Effector CD4-positive, alpha-beta T cell (primary cell): ENCODE data around the gene RAB10.
"Not testable (repeated sequence)": the region's sequence is repeated elsewhere in the genome, so short reads cannot be mapped to it uniquely, and the experiment has no call there.

Experiments used
- DNase-seq: peaks from one replicate; pipeline ENCODE4 v3.0.0-alpha.2; 2020

The RAB10 gene

DNA sequence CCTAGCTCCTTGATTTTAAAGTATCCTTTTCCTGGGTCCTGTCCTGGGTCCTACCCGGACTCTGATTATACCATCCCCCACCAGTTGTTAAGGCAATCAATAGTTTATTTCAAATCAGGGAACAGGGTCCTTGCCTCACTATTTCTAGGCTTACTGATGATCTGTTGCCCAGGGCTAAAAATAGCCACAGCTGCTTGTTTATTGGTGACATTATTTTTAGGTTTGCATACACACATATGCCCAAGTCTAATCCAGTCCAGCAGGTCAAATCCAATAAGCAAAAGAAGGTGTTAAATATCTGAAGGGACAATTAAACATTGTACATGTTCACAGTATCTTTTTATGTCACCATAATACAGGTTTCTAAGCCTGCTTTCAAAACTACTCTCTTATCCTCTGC lies 66.0 kb downstream of the RAB10 start:
- DNase-seq = no peak

DNA sequence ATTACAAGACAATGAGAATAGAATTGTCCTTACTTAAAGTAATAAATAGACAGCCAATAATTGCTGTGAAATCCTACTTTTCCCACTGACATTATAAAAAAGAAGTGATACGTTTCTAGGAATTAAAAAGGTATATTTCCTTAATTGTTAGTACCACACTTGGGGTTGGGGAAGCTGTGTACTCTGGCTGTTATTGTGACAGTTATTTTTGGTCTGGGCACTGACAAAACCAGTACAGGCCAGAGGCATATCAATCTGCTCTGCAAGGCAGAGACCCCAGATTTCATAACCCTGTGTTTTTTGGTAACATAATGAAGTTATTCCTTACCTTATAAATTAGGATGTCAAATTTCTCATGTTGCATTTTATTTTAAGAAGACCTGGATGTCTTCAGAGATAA lies 66.5 kb downstream of the RAB10 start:
- DNase-seq = no peak

DNA sequence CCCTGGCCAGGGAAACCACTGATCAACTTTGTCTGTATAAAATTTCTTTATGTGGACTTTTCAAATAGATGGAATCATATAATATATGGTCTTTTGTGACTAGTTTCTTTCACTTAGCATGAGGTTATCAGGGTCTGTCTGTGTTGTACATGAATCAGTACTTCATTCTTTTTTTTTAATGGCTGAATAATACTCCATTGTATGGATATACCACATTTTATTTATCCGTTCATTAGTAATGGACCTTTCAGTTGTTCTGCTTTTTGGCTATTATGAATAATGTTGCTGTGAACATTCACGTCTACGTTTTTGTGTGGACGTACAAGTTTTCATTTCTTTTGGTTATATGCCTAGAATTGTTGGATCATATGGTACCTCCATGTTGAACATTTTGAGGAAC lies 69.9 kb downstream of the RAB10 start:
- no peak for DNase-seq

DNA sequence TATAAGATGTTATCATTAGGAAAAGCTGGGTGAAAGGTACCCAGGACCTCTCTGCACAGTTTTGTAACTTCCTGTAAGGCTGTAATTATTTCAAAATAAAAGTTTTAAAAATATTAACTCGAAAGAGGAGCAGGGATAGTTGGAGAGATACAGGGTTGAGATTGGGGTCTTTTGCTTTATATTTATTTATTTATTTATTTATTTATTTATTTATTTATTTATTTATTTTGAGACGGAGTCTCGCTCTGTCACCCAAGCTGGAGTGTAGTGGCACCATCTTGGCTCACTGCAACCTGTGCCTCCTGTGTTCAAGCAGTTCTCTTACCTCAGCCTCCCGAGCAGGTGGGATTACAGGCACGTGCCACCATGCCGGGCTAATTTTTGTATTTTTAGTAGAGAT lies 74.8 kb downstream of the RAB10 start:
- DNase-seq = not testable (repeated sequence)

DNA sequence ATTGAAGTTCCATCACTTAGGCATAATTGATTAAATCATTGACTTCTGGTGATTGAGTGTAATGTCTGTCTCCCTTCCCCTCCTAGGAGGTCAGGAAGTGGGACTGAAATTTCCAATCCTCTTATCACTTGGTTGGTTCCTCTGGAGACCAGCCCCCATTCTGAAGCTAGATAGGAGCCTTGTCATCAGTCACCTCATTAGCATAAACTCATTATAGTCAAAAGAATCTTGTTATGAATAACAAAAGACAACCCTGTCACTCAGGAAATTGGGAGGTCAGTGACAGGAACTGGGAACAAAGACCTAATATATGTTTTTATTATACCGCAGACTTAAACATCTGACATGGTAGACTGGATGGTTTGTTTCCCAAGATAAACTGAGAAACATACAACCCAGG lies 78.3 kb downstream of the RAB10 start:
- no peak for DNase-seq

DNA sequence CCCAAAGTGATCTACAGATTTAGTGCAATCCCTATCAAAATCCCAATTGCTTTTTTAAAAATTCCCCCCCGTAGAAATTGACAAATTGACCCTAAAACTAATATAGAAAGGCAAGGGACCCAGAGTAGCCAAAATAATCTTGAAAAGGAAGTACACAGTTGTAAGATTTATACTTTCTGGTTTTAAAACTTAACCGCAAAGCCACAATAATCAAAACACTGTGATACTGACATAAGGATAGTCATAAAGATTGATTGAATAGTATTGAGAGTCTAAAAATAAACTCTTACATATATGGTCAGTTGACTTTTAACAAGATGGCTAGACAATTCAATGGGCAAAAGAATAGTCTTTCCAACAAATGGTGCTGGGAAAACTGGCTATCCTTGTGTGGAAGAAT lies 80.3 kb downstream of the RAB10 start:
- DNase-seq = no peak

DNA sequence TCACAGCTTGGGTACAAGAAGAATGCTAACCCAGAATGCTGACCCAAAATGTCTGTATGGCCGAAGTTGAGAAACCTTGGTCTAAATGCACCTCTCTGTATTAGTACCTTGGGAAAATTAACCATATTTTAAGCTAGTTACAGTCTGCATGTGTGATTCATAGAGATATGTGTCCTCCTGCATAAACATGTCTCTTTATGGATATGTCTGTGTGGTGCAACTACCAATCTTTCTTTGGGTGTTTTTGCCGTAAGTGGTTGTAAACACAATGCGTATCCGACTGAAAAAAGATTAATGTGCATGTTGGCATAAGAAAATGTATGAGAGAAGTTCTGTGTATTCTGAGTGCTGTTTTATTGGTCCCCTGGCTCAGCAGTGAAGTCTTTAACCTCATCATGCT lies 84.8 kb downstream of the RAB10 start:
- no peak for DNase-seq

DNA sequence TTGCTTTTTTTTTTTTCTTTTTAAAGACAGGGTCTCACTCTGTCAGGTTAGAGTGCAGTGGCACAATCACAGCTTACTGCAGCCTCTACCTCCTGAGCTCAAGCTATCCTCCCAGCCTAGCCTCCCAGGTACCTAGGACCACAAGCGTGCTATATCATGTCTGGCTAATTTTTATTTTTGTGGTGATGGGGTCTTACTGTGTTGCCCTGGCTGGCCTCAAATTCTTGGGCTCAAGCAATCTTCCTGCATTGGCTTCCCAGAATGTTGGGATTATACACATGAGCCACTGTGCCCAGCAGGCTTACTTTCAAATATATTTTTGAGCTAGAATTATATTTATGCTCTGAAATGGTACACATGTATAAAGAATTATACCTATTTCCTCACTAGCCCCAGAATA lies 85.6 kb downstream of the RAB10 start:
- DNase-seq = no peak

DNA sequence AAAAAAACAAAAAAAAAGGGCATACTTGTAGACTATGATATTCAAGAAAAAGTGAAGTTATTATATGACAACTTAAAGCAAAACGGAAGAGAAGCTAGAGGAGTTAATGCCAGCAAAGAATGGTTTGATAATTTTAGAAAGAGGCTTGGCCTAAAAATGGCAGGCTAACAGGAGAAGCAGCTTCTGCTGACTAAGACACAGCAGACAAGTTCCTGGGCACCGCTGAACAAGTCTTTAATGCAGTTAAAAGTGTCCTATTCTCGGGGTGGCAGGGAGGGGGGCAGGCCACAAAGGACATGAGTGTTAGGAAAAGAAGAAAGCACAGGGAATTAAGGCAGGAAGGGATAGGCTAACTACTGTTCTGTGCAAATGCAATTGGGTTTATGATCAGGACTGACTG lies 88.7 kb downstream of the RAB10 start:
- no peak for DNase-seq

DNA sequence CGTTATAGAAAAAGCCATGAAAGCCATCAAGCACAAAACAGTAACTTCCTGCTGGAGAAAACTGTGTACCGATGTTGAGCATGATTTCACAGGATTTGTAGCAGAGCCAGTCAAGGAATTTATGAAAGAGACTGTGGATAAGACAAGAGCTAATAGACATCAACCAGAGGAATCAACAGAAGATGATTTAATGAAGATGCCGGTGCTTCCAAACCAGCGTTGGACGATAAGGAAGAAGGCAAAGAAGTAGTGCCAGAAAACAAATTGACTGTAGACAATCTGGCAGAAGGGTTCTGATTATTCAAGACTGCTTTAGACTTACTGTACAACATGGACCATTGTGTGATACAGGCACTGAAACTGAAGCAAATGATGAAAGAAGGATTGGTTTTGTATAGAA lies 89.5 kb downstream of the RAB10 start:
- no peak for DNase-seq

DNA sequence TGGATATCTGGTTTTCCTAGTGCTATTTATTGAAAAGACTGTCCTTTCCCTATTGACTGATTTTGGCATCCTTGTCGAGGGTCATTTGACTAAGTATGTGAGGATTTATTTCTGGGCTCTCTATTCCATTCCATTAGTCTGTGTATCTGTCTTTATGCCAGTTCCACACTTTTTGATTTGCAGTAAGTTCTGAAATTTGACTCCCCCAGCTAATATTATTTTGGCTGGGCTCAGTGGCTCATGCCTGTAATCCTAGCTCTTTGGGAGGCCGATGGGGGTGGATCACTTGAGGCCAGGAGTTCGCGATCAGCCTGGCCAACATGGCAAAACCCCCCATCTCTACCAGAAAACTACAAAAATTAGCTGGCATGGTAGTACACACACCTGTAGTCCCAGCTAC lies 92.2 kb downstream of the RAB10 start:
- DNase-seq = no peak

DNA sequence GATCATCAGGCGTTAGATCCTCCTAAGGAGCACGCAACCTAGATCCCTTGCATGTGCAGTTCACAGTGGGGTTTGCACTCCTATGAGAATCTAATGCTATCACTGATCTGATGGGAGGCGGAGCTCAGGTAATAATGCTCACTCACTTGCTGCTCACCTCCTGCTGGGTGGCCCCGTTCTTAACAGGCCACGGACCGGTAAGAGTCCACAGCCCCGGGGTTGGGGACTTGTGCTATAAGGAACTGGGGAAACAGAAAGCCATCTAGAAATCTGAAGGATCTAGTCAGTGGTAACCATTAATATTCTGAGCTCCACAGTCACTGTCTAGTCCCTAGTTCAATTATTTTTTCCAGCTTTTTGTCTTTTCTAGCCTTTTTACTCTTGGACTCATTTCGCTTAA lies 94.3 kb downstream of the RAB10 start:
- DNase-seq = no peak

DNA sequence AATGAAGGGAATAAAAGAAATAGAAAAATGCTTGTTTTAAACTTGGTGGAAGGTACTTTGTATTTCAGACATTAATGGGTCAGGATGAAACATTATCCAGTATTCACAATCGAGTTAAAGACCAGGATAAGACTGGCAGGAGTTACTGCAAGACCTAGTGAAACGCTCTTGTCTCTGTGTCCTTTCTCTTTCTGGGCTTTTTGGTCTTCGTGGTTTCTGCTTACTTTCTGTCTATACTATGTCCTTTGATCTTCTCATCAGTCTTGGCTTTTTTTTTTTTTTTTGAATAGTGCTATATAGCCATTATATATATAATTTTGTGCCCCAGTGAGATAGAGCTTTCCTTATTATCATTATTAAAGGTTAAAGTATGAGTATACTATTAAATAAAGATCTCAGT lies 96.9 kb downstream of the RAB10 start:
- DNase-seq = no peak

DNA sequence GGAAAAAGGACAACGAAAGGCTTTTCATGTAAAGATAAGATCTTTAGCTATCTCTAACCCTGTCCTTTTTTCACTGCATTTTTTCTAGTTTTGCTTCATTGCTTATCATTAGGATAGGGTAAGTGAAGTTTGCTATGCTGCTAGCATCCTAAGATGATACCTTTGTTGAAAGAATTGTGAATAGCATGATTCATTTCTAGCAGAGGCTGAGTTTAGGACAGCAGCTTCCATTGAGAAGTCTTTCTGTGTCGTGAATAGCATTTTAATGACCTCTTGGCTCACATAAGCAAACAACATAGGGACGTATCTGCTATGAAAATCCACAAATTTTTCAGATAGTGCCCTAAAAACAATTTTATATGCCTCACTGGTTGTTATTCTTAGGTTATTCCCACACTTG lies 102.6 kb downstream of the RAB10 start:
- DNase-seq = no peak

DNA sequence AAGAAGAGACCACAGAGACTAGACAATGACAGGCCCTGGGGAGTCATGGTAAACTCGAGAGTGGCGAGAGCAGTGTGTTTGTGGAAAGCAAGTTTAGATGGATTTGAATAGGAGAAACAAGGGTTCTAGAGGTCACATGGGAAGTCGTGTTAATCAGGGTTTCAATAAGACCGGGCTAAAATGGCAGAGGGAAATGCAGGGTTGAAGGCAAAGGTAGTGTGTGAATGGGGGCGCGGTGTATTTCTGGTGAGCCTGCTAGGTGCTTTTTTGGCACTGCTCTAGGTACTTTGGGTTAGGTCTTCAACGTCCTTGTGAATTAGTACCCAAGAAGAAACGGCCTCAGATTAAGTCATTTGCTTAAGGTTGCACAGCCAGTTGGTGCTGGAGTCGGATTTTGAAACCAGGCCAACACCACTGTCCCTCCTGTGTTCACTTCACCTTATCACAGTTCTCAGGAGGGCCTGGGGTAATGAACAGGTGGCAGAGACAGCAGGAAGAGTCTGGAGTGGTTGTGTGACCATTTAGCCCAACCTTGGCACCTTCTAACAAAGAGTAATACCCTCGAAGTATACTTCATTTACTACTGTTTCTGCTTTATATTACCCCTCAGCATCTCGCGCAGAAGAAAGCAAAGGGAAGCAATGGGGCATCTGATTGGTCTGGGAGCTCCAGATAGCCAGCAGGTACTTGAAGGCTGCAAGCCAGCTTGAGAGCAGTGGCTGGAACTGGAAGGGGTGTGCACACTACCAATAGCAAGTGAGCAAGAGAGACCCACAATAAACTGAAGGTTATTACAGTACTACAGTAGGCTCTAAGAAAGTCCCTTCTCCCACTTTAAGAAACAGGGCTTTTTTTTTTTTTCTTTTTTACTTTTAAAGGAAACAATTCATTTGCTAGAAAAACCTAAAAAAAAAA lies 105.6 kb downstream of the RAB10 start:
- DNase-seq = no peak

DNA sequence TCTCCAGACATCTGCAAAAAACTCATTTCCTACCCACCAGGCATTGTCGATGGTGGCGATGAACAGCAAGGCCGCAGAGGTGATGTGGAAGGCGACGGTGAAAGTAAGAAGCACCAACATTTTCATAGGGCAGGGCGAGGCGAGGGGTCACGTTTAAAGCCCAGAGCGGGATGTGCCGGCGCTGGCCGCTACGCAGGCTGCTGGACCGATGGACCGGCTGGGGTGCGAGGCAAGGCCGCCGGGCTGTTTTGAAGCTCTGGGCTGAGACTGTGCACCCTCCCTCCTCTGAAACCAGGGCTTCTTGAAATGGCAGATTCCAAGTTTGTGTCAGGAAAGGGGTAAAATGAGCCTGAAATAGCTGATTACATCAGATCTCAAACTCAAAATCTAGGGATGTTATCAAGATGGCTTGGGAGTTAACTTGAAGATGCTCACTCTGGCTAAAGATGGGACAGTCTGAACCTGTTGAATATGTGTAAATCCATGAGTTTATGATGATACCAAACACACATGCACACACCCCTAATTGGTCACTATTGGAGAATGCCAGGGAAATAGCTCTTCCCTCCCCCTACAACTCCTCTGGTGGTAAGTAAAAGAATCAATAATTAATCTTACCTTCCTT lies 107.4 kb downstream of the RAB10 start:
- no peak for DNase-seq

DNA sequence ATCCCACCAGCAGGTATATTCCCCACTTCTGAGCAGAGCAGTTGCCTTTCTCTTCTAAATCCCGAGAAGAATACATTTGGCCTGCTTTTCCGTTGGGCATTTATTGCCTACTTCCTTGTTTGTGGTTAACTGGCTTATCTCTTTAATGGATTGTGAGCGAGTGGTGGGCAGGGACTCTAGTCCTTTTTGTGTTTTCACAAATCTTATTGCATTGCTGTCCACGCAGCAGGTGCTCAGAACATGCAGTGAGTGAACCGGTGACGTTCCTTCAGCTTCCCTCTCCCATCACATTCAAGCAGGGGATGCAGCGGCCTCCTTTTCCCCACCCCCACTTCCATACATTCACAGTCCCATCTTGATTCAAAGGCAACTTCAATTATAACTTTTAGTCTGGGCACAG lies 110.1 kb downstream of the RAB10 start:
- no peak for DNase-seq

DNA sequence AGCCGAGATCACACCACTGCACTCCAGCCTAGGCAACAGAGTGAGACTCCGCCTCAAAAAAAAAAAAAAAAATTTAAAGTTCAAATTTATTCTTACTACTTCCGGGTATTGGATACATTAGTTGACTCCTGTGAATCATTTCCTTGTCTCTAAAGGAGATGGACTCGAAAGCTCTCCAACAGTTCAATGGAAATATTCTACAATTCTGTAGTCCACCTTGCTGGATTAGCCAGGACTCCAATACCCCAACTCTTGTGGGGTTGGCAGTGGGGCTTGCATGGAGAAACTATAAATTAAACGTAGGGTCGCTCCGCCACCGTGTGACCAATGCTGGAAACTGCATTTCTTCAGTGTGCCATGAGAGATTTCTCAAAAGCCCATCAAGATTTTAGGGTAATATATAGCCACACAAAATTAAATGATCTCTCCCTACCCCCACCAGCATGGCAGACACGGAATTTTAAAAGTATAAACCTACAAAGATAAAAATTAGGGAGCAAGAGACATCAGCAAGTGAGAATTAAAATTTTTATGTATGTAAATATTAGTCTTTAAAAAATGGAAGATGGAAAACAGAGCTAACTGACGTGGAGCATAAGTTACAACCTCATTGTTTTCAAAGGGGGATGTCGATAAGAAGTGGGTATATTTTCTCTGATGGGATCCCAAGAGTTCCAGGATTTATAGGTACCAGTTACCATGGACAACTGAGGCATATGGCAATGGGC lies 111.2 kb downstream of the RAB10 start:
- peak; percentile 30 for DNase-seq

DNA sequence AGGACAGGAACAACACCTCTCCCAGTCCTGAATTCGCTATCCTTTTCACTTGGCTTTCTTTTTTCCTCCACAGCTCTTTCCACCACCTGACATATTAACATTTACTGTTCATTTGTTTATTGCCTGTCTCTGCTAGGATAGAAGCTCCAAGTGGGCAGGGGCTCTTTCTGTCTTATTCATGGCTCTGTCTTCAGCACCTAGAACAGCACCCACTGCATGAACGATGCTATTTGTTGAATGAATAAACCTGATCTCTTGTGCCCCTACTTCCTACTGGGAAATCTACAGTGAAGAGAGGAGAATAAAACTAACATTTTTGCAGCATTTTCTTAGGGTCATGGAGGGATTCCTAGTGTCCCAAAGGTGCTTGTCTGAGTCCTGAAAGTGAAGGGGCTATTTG lies 114.6 kb downstream of the RAB10 start:
- no peak for DNase-seq

DNA sequence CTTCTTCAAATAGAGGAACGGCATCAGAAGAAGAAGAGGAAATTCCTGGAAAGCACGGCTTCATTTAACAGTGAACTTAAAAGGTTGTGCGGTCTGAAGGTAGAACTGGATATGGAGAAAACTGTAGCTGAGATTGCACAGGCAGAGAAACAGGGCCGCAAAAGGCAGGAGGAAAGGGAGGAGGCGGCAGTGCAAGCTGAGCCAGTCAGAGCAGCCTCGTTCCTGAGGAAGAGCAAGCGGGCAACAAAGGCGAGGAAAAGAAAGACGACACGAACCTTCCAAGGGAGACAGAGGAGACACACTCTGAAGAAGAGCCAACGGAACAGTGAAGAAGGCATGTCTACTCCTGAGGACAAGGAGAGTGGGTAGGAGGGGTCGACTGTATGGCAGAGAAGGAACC lies 116.4 kb downstream of the RAB10 start:
- DNase-seq = no peak

DNA sequence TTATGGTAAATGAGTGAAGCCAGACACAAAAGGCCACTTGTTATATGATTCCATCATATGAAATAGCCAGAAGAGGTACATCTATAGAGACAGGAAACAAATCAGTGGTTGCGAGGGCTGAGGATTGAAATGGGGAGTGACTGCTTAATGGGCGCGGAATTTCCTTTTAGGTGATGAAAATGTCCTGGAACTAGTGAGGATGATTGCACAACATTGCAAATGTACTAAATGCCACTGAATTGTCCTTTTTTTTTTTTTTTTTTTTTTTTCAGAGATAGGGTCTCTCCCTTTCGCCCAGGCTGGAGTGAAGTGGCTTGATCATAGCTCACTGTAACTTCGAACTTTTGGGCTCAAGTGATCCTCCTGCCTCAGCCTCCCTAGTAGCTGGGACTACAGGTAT lies 123.7 kb downstream of the RAB10 start:
- no peak for DNase-seq

DNA sequence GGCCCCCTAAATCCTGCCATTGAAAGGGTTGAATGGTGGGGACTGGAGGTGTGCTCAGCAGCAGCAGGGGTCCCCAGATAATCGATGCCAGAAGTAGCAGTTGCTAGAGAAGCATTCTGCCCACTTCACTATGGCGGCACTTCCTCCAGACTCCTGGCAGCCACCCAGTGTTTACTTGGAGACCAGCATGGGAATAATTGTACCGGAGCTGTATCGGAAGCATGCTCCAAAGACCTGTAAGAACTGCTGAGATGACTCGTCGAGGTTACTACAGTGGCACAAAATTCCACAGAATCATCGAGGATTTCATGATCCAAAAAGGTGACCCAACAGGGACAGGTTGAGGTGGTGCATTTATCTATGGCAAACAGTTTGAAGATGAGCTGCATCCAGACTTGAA lies 128.0 kb downstream of the RAB10 start:
- DNase-seq = no peak

DNA sequence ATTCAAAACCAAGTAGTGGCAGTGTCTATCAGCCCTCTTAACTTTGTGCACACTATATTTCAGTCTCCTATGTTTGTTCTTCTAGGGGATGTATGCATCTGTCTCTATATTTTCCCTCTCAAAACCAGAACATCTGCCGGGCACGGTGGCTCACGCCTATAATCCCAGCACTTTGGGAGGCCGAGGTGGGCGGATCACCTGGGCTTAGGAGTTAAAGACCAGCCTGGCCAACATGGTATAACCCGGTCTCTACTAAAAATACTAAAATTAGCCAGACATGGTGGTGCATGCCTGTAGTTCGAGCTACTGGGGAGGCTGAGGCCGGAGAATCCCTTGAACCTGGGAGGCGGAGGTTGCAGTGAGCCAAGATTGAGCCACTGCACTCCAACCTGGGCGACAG lies 129.1 kb downstream of the RAB10 start:
- DNase-seq = no peak

DNA sequence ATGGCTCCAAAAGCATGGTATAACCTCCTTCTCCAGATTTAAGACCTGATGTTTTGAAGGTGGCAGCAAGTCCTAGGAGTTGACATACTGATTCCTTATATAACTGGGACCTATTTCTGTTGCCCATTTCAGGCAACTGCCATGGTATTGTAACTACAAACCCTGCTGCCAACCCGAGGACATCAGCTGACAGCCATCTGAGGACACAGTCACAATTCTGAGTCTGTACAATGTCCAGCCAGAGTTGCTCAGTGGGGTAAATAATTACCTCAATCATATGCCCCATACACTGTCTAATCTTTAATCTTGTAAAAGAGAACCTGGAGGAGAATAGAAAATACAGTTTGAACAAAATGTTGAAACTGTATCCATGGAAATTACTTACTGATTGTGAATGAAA lies 130.3 kb downstream of the RAB10 start:
- DNase-seq = no peak
